Epithelial cell of esophagus (primary cell): ENCODE results near the gene MYOG.
A peak's percentile ranks its signal among the peaks of the same experiment; 100 is the strongest.

Experiments
- DNase-seq: peaks from one replicate; pipeline ENCODE4 v3.0.0; 2010; ENCODE audit warnings: low read depth
- H3K4me3 ChIP-seq: 2 replicates; pipeline ENCODE4 v1.5.1; 2011; ENCODE audit warnings: mild to moderate bottlenecking, low read length, control low read depth
- TF ChIP-seq, protein P1 (sequence below): IDR thresholded peaks from 2 replicates; pipeline ENCODE4 v1.5.1; 2011; ENCODE audit warnings: low read depth, mild to moderate bottlenecking, low read length, control low read depth, inconsistent platforms; ENCODE audit not compliant: insufficient read depth; ENCODE audit errors: missing control alignments

The MYOG gene

GRCh38 chr1:203085528-203086406, at the start of gene MYOG:
TSS of gene MYOG (minus strand) at chr1:203086012. CDS start at chr1:203085961, 51 bp downstream.
- DNase-seq, result no peak
- no peak within 1 kb of the TSS for H3K4me3 ChIP-seq
- TF ChIP-seq, protein P1, sequence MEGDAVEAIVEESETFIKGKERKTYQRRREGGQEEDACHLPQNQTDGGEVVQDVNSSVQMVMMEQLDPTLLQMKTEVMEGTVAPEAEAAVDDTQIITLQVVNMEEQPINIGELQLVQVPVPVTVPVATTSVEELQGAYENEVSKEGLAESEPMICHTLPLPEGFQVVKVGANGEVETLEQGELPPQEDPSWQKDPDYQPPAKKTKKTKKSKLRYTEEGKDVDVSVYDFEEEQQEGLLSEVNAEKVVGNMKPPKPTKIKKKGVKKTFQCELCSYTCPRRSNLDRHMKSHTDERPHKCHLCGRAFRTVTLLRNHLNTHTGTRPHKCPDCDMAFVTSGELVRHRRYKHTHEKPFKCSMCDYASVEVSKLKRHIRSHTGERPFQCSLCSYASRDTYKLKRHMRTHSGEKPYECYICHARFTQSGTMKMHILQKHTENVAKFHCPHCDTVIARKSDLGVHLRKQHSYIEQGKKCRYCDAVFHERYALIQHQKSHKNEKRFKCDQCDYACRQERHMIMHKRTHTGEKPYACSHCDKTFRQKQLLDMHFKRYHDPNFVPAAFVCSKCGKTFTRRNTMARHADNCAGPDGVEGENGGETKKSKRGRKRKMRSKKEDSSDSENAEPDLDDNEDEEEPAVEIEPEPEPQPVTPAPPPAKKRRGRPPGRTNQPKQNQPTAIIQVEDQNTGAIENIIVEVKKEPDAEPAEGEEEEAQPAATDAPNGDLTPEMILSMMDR, result no peak

DNA sequence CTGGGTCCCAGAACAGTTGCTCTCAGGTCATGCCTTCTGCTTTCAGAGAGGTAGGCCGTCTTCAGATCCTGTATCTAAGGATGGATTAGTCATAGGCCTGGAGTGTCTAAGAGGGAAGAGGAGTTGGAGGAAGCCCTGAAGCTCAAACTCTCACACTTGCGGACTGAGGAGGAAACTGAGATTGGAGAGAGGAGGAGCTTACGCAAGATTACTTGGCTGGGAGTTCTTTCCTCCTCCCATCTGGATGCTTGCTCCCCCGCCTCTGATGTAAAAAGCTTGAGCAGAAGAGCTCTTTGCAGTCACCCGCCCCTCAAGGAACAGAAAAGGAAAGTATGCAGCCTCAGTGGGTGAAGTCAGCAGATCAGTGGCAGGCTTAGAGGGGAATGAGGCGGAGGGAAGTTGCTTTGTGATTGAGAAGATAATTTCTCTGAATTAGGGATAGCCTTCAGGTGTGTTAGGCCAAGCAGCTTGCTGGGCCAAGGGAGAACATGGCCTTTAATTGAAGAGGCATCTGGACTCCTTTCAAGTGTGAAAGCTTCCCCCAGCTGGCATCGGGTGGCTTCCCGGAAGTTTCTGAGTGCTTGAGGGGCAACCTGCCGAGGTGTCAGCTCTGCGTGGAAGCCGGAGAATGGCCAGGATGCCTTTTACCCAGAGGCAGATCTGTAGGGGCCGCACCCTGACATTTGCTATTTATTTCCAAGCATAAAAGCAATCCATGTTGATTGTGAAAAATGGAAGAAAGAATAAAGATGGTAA, 48.3 kb upstream of the MYOG start:
- DNase-seq, result peak; percentile 53
- H3K4me3 ChIP-seq, result no peak overlapping the region
- TF ChIP-seq, protein P1, result no peak

DNA sequence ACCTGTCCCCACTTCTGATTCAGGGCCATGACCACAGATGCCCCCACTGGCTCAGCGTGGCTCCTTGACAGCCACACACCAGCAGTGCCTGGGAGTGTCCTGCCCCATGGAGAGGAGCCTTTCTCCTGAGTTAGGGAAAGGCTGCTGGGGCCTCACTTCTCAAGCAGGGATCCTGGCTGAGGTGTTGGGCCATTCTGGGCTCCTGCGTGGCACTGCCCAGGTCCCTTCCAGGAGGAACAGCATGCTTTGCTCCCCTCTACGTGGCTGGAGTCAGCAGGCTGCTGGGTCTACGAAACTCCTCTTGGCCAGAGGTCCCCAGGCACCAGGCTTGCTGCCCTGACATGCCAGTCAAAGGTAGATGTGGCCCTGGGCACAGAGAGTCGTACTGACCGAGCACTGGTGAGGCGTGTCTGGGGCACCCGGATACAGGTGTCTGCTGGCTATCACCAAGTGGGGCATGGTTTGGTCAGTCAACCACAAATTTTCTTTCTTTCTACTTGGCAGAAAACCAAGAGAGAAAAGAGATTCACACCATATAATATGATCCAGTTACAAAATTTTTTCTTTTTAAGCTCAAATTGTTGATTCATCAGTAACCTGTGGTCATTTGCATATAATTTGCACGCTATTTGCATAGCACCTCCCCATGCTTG, 45.9 kb upstream of the MYOG start:
- DNase-seq, result no peak
- H3K4me3 ChIP-seq, result no peak overlapping the region
- TF ChIP-seq, protein P1, result no peak

DNA sequence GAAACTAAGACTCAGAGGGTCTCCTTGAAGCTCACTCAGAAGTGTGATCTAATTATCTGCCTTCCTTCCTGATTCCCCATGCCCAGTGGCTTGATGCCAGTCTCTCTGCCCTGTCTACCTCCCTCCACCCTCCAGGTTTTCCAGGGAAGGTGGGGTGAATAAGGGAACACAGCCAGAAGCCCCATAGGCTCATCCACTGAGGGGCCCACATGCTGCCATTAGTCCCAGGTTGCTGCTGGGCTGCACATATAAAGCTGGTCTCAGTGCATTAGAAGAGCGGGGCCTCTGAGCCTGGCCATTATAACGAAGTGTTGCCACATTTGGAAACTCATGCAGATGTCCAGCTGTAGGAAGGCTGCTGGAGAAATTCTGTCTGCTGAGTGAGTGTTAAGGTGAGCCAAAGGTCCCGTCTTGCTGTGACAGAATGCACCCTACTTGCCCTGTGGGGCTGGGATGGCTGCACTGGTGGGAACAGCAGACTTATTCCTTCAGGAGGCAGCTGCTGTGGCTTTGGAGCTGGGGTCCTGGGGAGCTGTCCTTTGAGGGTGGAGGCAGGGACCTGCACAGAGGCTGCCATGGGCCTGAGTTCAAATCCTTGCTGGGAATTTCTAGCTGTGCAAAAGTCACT, 44.7 kb upstream of the MYOG start:
- H3K4me3 ChIP-seq, result no peak overlapping the region
- no peak for DNase-seq
- TF ChIP-seq, protein P1, result no peak

- DNase-seq, result no peak
- no peak overlapping the region for H3K4me3 ChIP-seq
- TF ChIP-seq, protein P1, result no peak
Measured at GRCh38 chr1:203129501-203130231, 43.9 kb upstream of the MYOG start.
